Measurements from ENCODE around the gene SZT2. TPM values are rescaled to one million over a fixed set of nuclear protein-coding genes. Genes with fewer than 3 reads are reported as not detected.

SZT2 gene
- total and polyA plus RNA-seq, 10 donors: 9.4 to 115 (median 72.4) TPM

DNA sequence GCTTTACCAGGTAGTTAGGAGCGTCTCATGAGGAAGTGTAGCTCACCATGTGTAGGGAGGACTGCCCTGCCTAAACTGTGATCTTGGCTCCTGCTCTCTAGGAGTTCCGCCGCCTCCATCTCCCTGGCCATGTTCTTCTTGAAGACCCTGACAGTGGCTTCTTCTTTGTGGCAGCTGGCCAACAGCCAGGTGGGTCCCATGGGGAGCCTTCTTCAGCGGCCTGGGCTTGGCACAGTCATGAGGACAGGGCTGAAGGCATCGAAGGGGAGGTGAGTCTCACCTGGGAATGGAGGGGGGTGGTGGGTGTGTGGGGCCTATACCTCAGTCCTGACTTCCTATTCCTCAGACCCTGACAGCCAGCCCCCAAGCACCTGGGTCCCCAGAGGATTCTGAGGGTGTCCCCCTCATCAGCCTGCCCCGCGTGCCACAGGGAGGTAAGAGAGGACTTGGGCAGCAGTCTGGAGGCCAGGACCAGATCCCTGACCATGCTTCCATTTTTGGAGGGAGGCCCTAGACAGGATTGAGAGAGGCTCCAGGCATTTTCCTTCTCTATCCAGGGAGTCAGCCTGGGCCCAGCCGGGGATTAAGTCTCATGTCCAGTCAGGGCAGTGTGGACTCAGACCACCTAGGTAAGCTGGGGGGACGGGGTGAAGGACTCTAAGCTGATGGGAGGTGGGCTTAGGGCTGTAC lies 42.6 kb downstream of the SZT2 start:
- WGBS, 5 donors: 95 to 99% (median 97%) methylated on average over 8 to 9 of the region's 9 CpGs
- Histone ChIP-seq H3K9me3 (no peaks in the 10 kb centered on the region), H3K27me3 (replicated peaks in 1 of 7) (no peaks in the 10 kb centered on the region), H3K4me3 (no peak overlapping the region), H3K36me3 (peaks cover 0 to 100% (median 72%) of the 10 kb centered on the region in 6 donors), H3K27ac (no peak overlapping the region), H3K4me1 (peaks cover 0 to 27% (median 0%) of the 10 kb centered on the region in 6 donors)
- intact Hi-C loops (cut with DNase I; ENCODE audit: low total_unique reads): no loop called here
- DNase-seq: peak; percentile 67
- TF ChIP-seq, protein P1, sequence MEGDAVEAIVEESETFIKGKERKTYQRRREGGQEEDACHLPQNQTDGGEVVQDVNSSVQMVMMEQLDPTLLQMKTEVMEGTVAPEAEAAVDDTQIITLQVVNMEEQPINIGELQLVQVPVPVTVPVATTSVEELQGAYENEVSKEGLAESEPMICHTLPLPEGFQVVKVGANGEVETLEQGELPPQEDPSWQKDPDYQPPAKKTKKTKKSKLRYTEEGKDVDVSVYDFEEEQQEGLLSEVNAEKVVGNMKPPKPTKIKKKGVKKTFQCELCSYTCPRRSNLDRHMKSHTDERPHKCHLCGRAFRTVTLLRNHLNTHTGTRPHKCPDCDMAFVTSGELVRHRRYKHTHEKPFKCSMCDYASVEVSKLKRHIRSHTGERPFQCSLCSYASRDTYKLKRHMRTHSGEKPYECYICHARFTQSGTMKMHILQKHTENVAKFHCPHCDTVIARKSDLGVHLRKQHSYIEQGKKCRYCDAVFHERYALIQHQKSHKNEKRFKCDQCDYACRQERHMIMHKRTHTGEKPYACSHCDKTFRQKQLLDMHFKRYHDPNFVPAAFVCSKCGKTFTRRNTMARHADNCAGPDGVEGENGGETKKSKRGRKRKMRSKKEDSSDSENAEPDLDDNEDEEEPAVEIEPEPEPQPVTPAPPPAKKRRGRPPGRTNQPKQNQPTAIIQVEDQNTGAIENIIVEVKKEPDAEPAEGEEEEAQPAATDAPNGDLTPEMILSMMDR (IDR thresholded peaks at IDR 0.05 in 8 of 11, conservative IDR thresholded peaks at IDR 0.05 in 3 of 11): no peak
- TF ChIP-seq POLR2AphosphoS5 (IDR thresholded peaks at IDR 0.05) (no peak), POLR2A (IDR thresholded peaks at IDR 0.05) (no peak)

DNA sequence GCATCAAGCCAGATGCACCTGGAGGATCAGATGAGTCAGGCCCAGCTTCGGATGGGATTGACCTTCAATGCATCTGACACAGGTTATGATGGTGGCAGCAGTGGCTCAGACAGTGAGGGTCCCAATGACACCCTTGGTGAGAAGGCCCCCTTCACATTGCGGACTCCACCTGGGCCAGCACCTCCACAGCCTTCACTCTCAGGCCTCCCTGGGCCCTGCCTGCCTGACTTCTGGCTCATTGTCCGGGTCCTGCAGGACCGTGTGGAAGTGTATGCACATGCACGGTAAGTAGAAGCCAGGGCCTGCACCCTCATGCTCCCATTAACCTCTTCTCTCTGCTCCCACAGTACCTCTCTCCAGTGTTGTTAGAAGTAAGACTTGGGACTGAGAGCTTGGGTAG lies 43.2 kb downstream of the SZT2 start:
- intact Hi-C loops (cut with DNase I; ENCODE audit: low total_unique reads): no loop called here
- no peaks in the 10 kb centered on the region for H3K9me3 ChIP-seq
- H3K36me3 ChIP-seq: peaks cover 0 to 100% (median 70%) of the 10 kb centered on the region in 6 donors
- 93 to 100% (median 95%) methylated on average over 3 to 5 of the region's 5 CpGs for WGBS, 5 donors
- H3K27ac ChIP-seq: no peak overlapping the region
- TF ChIP-seq POLR2AphosphoS5 (IDR thresholded peaks at IDR 0.05): no peak
- TF ChIP-seq, protein P1 (IDR thresholded peaks at IDR 0.05 in 8 of 11, conservative IDR thresholded peaks at IDR 0.05 in 3 of 11): no peak
- TF ChIP-seq POLR2A (IDR thresholded peaks at IDR 0.05): no peak
- peaks cover 0 to 27% (median 0%) of the 10 kb centered on the region in 6 donors for H3K4me1 ChIP-seq
- peak; percentile 38 for DNase-seq
- no peak overlapping the region for H3K4me3 ChIP-seq
- no peaks in the 10 kb centered on the region for H3K27me3 ChIP-seq (replicated peaks in 1 of 7)

DNA sequence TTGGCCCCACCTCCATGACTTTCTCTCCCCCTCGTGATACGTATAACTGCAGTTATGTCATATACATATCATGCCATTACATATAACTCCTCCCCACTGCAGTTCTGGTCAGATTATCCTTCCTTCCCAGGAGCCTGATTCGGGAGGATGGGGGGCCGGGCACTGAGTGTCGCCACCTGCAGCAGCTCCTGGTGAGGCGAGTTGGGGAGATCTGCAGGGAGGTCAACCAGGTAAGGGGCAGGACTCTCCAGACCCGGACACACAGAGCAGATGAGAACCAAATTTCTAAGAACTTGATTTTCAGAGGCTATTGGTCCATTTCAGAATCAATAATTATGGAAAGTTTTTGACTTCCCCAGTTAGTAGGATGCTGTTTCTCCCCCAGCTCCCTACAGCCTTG lies 44.6 kb downstream of the SZT2 start:
- Histone ChIP-seq H3K9me3 (no peaks in the 10 kb centered on the region), H3K4me3 (no peak overlapping the region), H3K27me3 (replicated peaks in 1 of 7) (no peaks in the 10 kb centered on the region), H3K4me1 (peaks cover 0 to 27% (median 0%) of the 10 kb centered on the region in 6 donors), H3K27ac (peak overlapping the region in 3 of 8 donors; percentile 54 to 75 (median 61)), H3K36me3 (peaks cover 0 to 100% (median 68%) of the 10 kb centered on the region in 6 donors)
- peak; percentile 24 for DNase-seq
- TF ChIP-seq, protein P1 (IDR thresholded peaks at IDR 0.05 in 8 of 11, conservative IDR thresholded peaks at IDR 0.05 in 3 of 11): no peak
- no peak for TF ChIP-seq POLR2A (IDR thresholded peaks at IDR 0.05)
- TF ChIP-seq POLR2AphosphoS5 (IDR thresholded peaks at IDR 0.05): no peak
- 92 to 97% (median 95%) methylated on average over 7 of the region's 7 CpGs for WGBS, 5 donors
- intact Hi-C loops (cut with DNase I; ENCODE audit: low total_unique reads): no loop called here

Data from spleen (tissue), 11 donors.